Measurements from ENCODE around the gene CADM4. TPM values are rescaled to one million over a fixed set of nuclear protein-coding genes. Genes with fewer than 3 reads are reported as not detected.

Gene CADM4
- total RNA-seq, 4 donors from 2014 or later: 2.3 to 11.9 (median 3.4) TPM

DNA sequence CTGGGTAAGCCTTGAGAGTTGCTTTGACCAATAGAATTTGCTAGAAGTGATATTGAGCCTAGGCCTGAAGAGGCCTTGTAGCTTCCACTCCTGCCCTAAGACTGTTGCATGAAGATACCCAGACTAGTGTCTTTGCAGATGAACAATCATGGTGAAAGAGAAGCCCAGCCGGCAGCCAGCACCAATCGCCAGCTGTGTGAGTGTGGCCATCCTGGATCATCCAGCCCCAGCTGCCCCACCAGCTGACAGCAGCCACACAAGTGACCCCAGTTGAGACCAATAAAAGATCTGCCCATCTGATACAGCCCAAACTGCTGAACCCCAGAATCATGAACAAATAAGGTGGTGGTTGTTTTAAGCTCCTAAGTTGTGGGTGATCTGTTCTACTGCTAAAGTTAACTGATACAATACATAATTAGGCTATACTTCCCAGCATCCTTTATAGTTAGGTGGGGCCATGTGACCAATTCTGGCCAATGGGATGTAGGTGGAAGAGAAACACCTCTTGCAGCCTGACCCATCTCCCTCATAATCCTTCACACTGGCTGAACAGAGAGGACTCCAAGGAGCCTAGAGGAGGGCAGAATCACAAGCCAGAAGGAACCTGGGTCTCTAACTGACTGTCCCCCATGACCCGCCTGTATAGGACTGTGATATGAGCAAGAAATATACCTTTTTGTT lies 10.9 kb downstream of the CADM4 start:
- no peak overlapping the region for H3K27ac ChIP-seq
- H3K4me1 ChIP-seq: no peaks in the 10 kb centered on the region
- H3K4me3 ChIP-seq (replicated peaks in 1 of 3): no peak overlapping the region
- no peak for TF ChIP-seq POLR2A (IDR thresholded peaks at IDR 0.05)
- TF ChIP-seq, protein P1, sequence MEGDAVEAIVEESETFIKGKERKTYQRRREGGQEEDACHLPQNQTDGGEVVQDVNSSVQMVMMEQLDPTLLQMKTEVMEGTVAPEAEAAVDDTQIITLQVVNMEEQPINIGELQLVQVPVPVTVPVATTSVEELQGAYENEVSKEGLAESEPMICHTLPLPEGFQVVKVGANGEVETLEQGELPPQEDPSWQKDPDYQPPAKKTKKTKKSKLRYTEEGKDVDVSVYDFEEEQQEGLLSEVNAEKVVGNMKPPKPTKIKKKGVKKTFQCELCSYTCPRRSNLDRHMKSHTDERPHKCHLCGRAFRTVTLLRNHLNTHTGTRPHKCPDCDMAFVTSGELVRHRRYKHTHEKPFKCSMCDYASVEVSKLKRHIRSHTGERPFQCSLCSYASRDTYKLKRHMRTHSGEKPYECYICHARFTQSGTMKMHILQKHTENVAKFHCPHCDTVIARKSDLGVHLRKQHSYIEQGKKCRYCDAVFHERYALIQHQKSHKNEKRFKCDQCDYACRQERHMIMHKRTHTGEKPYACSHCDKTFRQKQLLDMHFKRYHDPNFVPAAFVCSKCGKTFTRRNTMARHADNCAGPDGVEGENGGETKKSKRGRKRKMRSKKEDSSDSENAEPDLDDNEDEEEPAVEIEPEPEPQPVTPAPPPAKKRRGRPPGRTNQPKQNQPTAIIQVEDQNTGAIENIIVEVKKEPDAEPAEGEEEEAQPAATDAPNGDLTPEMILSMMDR (IDR thresholded peaks at IDR 0.05): no peak
- 78 to 83% methylated on average over 1 to 3 of the region's 3 CpGs for WGBS, 2 donors
- no peak for DNase-seq
- intact Hi-C loops (cut with DNase I): no loop called here
- H3K36me3 ChIP-seq: no peaks in the 10 kb centered on the region
- no peaks in the 10 kb centered on the region for H3K9me3 ChIP-seq
- H3K27me3 ChIP-seq: no peaks in the 10 kb centered on the region

DNA sequence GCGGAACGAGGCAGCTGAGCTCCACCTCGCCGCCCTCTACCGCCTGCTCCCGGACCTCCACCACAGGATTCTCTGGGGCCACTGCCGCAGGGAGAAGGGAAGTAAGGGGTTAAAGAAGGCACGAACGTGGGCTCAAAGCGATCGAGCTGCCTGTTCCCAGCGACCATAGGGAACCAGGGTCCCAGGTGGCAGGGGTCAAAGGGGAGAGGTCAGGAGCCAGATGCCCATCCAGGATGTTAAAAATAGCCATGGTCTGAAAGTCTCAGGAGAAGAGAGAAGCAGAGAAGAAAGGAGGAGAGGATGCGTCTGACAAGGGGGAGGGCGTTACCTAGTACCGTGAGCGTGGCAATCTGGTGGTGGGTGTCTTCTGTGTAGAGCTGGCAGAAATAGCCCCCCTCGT lies 12.8 kb downstream of the CADM4 start:
- intact Hi-C loops (cut with DNase I): no loop called here
- DNase-seq: no peak

DNA sequence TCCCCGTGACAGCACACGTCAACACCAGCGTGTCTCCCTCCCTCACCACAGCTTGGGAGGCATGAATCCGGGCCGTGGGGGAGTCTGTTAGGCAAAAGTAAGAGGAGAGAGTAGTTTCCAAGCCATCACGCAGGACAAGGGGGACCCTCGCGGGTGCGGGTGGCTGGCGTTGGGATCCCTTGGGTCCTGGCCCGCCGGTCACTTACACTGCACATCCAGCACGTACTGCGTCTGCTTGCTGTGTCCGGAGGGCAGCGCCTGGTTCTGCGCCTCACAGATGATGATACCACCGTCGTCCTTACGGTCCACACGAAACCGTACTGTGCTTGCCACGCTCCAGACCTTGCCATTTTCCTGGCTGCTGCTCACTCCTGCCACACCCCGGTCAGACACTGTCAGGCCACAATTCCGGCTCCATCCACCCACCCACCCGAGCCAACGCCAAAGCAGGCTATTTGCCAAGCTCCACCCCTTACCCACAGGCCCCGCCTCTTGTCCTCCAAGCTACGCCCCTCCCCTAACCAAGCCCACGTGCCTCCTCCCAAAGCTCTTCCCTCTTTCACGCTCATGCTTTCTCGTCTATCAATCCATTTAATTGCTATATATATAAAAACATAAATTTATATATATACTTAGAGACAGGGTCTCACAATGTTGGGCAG lies 13.6 kb downstream of the CADM4 start:
- DNase-seq: no peak
- intact Hi-C loops (cut with DNase I): no loop called here
- H3K4me3 ChIP-seq (replicated peaks in 1 of 3): no peak overlapping the region
- no peaks in the 10 kb centered on the region for H3K36me3 ChIP-seq
- no peaks in the 10 kb centered on the region for H3K27me3 ChIP-seq
- H3K4me1 ChIP-seq: no peaks in the 10 kb centered on the region
- H3K9me3 ChIP-seq: no peaks in the 10 kb centered on the region
- 82 to 84% methylated on average over 30 to 31 of the region's 32 CpGs for WGBS, 2 donors
- TF ChIP-seq, protein P1 (IDR thresholded peaks at IDR 0.05): no peak
- TF ChIP-seq POLR2A (IDR thresholded peaks at IDR 0.05): no peak
- H3K27ac ChIP-seq: no peak overlapping the region

More for the DNA sequence above, 12.8 kb downstream of the CADM4 start:
- no peak overlapping the region for H3K4me3 ChIP-seq (replicated peaks in 1 of 3)
- H3K36me3 ChIP-seq: no peaks in the 10 kb centered on the region
- H3K27ac ChIP-seq: no peak overlapping the region
- H3K4me1 ChIP-seq: no peaks in the 10 kb centered on the region
- H3K27me3 ChIP-seq: no peaks in the 10 kb centered on the region
- WGBS, 2 donors: 61 to 65% methylated on average over 16 to 17 of the region's 17 CpGs
- H3K9me3 ChIP-seq: no peaks in the 10 kb centered on the region
- TF ChIP-seq, protein P1 (IDR thresholded peaks at IDR 0.05): no peak
- no peak for TF ChIP-seq POLR2A (IDR thresholded peaks at IDR 0.05)

DNA sequence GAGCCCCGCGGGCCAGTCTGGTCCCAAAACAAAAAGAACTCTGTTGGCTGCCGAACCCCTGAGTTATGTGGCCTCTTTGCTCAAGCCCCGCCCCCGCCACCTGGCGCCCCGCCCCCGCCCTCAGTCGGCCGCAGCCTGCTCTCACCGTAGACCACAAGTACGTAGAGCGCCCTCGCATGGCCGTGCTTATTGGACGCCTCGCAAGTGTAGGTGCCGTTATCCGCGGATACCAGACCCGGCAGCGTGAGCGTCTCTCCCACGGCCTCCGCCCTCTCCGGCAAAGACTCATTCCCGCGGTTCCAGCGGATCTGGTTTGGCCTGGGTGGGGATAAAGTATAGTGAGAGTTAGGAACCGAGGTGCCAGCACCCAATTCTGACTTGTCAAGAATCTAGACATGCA lies 14.7 kb downstream of the CADM4 start:
- 38 to 41% methylated on average over 25 to 30 of the region's 30 CpGs for WGBS, 2 donors
- peak; percentile 15 to 22 for DNase-seq
- no peaks in the 10 kb centered on the region for H3K9me3 ChIP-seq
- intact Hi-C loops (cut with DNase I): no loop called here
- H3K27ac ChIP-seq: no peak overlapping the region
- no peaks in the 10 kb centered on the region for H3K36me3 ChIP-seq
- H3K27me3 ChIP-seq: no peaks in the 10 kb centered on the region
- peaks cover 0 to 3% of the 10 kb centered on the region in 2 donors for H3K4me1 ChIP-seq
- H3K4me3 ChIP-seq (replicated peaks in 1 of 3): no peak overlapping the region
- TF ChIP-seq, protein P1 (IDR thresholded peaks at IDR 0.05): no peak
- TF ChIP-seq POLR2A (IDR thresholded peaks at IDR 0.05): no peak

Measured in thyroid gland (tissue), 4 donors.